ENCODE data around the gene ALMS1. TPM values are rescaled to one million over a fixed set of nuclear protein-coding genes. Genes with fewer than 3 reads are reported as not detected.
"Not testable (repeated sequence)": the region's sequence is repeated elsewhere in the genome, so short reads cannot be mapped to it uniquely, and the experiment has no call there.

Gene ALMS1
- total RNA-seq, 5 donors from 2014 or later (not counting 1 experiment from before 2014, with no cell fraction given), result 25.1 to 31.1 (median 27.3) TPM

DNA sequence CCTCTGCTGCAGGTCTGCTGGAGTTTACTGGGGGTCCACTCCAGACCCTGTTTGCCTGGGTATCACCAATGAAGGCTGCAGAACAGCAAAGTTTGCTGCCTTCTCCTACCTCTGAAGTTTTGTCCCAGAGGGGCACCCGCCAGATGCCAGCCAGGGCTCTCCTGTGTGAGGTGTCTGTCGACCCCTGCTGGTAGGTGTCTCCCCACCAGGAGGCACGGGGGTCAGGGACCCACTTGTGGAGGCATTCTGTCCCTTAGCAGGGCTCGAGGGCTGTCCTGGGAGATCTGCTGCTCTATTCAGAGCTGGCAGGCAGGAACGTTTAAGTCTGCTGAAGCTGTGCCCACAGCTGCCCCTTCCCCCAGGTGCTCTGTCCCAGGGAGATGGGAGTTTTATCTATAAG, 124.8 kb downstream of the ALMS1 start:
- H3K4me3 Mint-ChIP-seq; H3K4me1 ChIP-seq (ENCODE audit: control insufficient read depth in 1 of 2, extremely low read depth in 1 of 2, insufficient read depth in 2 of 2, low read length in 2 of 2); H3K27ac Mint-ChIP-seq; H3K4me1 Mint-ChIP-seq; ATAC-seq (replicated peaks in 1 of 4); H3K27me3 ChIP-seq (replicated peaks in 1 of 2; ENCODE audit: control insufficient read depth in 2 of 2, extremely low read depth in 1 of 2, insufficient read depth in 2 of 2, low read length in 1 of 2); H3K9me3 ChIP-seq; CTCF ChIA-PET; DNase-seq; H3K27ac ChIP-seq (ENCODE audit: low read length); H3K36me3 ChIP-seq (ENCODE audit: control insufficient read depth in 2 of 2, extremely low read depth in 1 of 2, insufficient read depth in 1 of 2, low read length in 1 of 2); POLR2A ChIA-PET; H3K4me3 ChIP-seq (ENCODE audit: control insufficient read depth in 1 of 2, extremely low read depth in 1 of 2, low read length in 1 of 2); H3K27me3 Mint-ChIP-seq: not testable (repeated sequence)
- Mint-ChIP-seq H3K9me3 (peaks cover 34 to 59% (median 34%) of the 10 kb centered on the region in 3 donors), H3K36me3 (peaks cover 78% of the 10 kb centered on the region)
- WGBS (ENCODE audit: insufficient coverage), result 94% methylated on average over 3 of the region's 5 CpGs

DNA sequence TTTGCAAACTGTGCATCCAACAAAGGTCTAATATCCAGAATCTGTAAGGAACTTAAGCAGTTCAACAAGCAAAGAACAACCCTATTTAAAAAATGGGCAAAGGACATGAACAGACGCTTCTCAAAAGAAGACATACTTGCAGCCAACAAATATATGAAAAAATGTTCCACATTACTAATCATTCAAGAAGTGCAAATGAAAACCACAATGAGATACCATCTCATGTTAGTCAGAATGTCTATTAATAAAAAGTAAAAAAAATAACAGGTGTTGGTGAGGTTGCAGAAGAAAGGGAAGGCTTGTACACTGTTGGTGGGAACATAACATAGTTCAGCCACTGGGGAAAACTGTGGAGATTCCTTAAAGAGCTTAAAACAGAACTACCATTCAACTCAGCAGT, 130.4 kb downstream of the ALMS1 start:
- DNase-seq (no peak), ATAC-seq (replicated peaks in 1 of 4) (no peak)
- no peaks in the 10 kb centered on the region for H3K9me3 ChIP-seq
- Mint-ChIP-seq H3K27me3 (no peaks in the 10 kb centered on the region), H3K4me1 (peaks cover 0 to 3% (median 0%) of the 10 kb centered on the region in 3 donors), H3K36me3 (peaks cover 72% of the 10 kb centered on the region), H3K4me3 (no peak overlapping the region), H3K27ac (no peak overlapping the region), H3K9me3 (peaks cover 9 to 31% (median 13%) of the 10 kb centered on the region in 3 donors)
- ChIA-PET CTCF (no interaction called here), POLR2A (no interaction called here)
- no peak overlapping the region for H3K4me3 ChIP-seq (ENCODE audit: control insufficient read depth in 1 of 2, extremely low read depth in 1 of 2, low read length in 1 of 2)
- WGBS (ENCODE audit: insufficient coverage), result no CpG with 5 or more reads among the region's 1 CpG
- peaks cover 2 to 7% of the 10 kb centered on the region in 2 donors for H3K36me3 ChIP-seq (ENCODE audit: control insufficient read depth in 2 of 2, extremely low read depth in 1 of 2, insufficient read depth in 1 of 2, low read length in 1 of 2)
- H3K27me3 ChIP-seq (replicated peaks in 1 of 2; ENCODE audit: control insufficient read depth in 2 of 2, extremely low read depth in 1 of 2, insufficient read depth in 2 of 2, low read length in 1 of 2), result no peaks in the 10 kb centered on the region
- H3K27ac ChIP-seq (ENCODE audit: low read length), result no peak overlapping the region
- no peaks in the 10 kb centered on the region for H3K4me1 ChIP-seq (ENCODE audit: control insufficient read depth in 1 of 2, extremely low read depth in 1 of 2, insufficient read depth in 2 of 2, low read length in 2 of 2)

GRCh38 chr2:73528688-73529087, 143.1 kb downstream of the ALMS1 start:
- no peak overlapping the region for H3K4me3 Mint-ChIP-seq
- no CpG with 5 or more reads among the region's 1 CpG for WGBS (ENCODE audit: insufficient coverage)
- no peak for DNase-seq
- H3K27me3 Mint-ChIP-seq, result no peaks in the 10 kb centered on the region
- H3K27ac Mint-ChIP-seq, result no peak overlapping the region
- ChIA-PET CTCF (no interaction called here), POLR2A (no interaction called here)
- peaks cover 2% of the 10 kb centered on the region for H3K9me3 ChIP-seq
- H3K9me3 Mint-ChIP-seq, result peaks cover 29 to 51% (median 34%) of the 10 kb centered on the region in 3 donors
- H3K36me3 Mint-ChIP-seq, result peaks cover 93% of the 10 kb centered on the region
- H3K4me1 ChIP-seq (ENCODE audit: control insufficient read depth in 1 of 2, extremely low read depth in 1 of 2, insufficient read depth in 2 of 2, low read length in 2 of 2), result no peaks in the 10 kb centered on the region
- no peak overlapping the region for H3K4me3 ChIP-seq (ENCODE audit: control insufficient read depth in 1 of 2, extremely low read depth in 1 of 2, low read length in 1 of 2)
- ATAC-seq (replicated peaks in 1 of 4), result no peak
- H3K27me3 ChIP-seq (replicated peaks in 1 of 2; ENCODE audit: control insufficient read depth in 2 of 2, extremely low read depth in 1 of 2, insufficient read depth in 2 of 2, low read length in 1 of 2), result no peaks in the 10 kb centered on the region
- no peaks in the 10 kb centered on the region for H3K4me1 Mint-ChIP-seq
- H3K36me3 ChIP-seq (ENCODE audit: control insufficient read depth in 2 of 2, extremely low read depth in 1 of 2, insufficient read depth in 1 of 2, low read length in 1 of 2), result peaks cover 8% of the 10 kb centered on the region in 2 donors
- H3K27ac ChIP-seq (ENCODE audit: low read length), result no peak overlapping the region

DNA sequence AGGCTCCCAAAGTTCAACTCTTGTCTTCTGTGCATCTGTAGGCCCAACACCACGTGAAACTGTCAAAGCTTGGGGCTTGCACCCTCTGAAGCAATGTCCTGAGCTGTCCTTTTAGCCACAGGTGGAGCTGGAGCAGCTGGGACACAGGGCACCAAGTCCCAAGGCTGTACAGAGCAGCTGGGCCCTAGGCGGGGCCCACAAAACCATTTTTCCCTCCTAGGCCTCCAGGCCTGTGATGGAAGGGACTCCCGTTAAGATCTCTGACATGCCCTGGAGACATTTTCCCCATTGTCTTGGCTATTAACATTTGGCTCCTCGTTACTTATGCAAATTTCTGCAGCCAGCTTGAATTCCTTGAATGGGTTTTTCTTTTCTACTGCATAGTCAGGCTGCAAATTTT, 145.1 kb downstream of the ALMS1 start:
- Mint-ChIP-seq H3K9me3 (peaks cover 25 to 43% (median 29%) of the 10 kb centered on the region in 3 donors), H3K36me3 (peaks cover 98% of the 10 kb centered on the region)
- H3K27me3 ChIP-seq (replicated peaks in 1 of 2; ENCODE audit: control insufficient read depth in 2 of 2, extremely low read depth in 1 of 2, insufficient read depth in 2 of 2, low read length in 1 of 2); H3K4me3 ChIP-seq (ENCODE audit: control insufficient read depth in 1 of 2, extremely low read depth in 1 of 2, low read length in 1 of 2); H3K4me3 Mint-ChIP-seq; CTCF ChIA-PET; H3K27me3 Mint-ChIP-seq; H3K27ac Mint-ChIP-seq; H3K4me1 Mint-ChIP-seq; H3K27ac ChIP-seq (ENCODE audit: low read length); DNase-seq; H3K9me3 ChIP-seq; POLR2A ChIA-PET; H3K4me1 ChIP-seq (ENCODE audit: control insufficient read depth in 1 of 2, extremely low read depth in 1 of 2, insufficient read depth in 2 of 2, low read length in 2 of 2); ATAC-seq (replicated peaks in 1 of 4): not testable (repeated sequence)
- WGBS (ENCODE audit: insufficient coverage), result 91% methylated on average over 3 of the region's 4 CpGs
- H3K36me3 ChIP-seq (ENCODE audit: control insufficient read depth in 2 of 2, extremely low read depth in 1 of 2, insufficient read depth in 1 of 2, low read length in 1 of 2), result peaks cover 8 to 18% of the 10 kb centered on the region in 2 donors

DNA sequence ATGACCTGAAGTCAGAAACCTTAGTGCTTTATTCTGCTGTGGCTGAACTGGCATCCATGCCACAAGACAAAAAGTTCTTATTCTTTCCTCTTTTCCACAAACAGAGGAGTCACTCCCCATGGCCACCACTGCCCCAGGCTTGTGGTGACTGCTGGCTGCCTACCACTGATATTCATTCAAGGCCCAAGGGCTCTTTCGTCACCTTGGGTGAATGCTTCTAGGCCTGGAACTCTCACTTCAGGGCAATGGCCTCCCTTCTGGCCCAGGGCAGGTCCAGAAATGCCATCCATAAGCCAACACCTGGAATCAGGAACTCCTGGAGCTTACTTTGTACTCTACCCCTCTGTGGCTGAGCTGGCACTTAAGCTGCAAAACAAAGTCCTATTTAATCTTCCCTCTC, 146.7 kb downstream of the ALMS1 start:
- H3K4me1 Mint-ChIP-seq, result no peaks in the 10 kb centered on the region
- ATAC-seq (replicated peaks in 1 of 4), result no peak
- peaks cover 16 to 42% (median 19%) of the 10 kb centered on the region in 3 donors for H3K9me3 Mint-ChIP-seq
- ChIA-PET CTCF (no interaction called here), POLR2A (no interaction called here)
- Histone ChIP-seq H3K9me3 (peaks cover 4% of the 10 kb centered on the region), H3K4me1 (ENCODE audit: control insufficient read depth in 1 of 2, extremely low read depth in 1 of 2, insufficient read depth in 2 of 2, low read length in 2 of 2) (no peaks in the 10 kb centered on the region), H3K4me3 (ENCODE audit: control insufficient read depth in 1 of 2, extremely low read depth in 1 of 2, low read length in 1 of 2) (no peak overlapping the region), H3K27ac (ENCODE audit: low read length) (no peak overlapping the region), H3K36me3 (ENCODE audit: control insufficient read depth in 2 of 2, extremely low read depth in 1 of 2, insufficient read depth in 1 of 2, low read length in 1 of 2) (peaks cover 17 to 29% of the 10 kb centered on the region in 2 donors), H3K27me3 (replicated peaks in 1 of 2; ENCODE audit: control insufficient read depth in 2 of 2, extremely low read depth in 1 of 2, insufficient read depth in 2 of 2, low read length in 1 of 2) (no peaks in the 10 kb centered on the region)
- H3K4me3 Mint-ChIP-seq, result no peak overlapping the region
- no peak for DNase-seq
- 100% methylated on average over 1 of the region's 1 CpG for WGBS (ENCODE audit: insufficient coverage)
- H3K27ac Mint-ChIP-seq, result no peak overlapping the region
- no peaks in the 10 kb centered on the region for H3K27me3 Mint-ChIP-seq
- H3K36me3 Mint-ChIP-seq, result peaks cover 98% of the 10 kb centered on the region

DNA sequence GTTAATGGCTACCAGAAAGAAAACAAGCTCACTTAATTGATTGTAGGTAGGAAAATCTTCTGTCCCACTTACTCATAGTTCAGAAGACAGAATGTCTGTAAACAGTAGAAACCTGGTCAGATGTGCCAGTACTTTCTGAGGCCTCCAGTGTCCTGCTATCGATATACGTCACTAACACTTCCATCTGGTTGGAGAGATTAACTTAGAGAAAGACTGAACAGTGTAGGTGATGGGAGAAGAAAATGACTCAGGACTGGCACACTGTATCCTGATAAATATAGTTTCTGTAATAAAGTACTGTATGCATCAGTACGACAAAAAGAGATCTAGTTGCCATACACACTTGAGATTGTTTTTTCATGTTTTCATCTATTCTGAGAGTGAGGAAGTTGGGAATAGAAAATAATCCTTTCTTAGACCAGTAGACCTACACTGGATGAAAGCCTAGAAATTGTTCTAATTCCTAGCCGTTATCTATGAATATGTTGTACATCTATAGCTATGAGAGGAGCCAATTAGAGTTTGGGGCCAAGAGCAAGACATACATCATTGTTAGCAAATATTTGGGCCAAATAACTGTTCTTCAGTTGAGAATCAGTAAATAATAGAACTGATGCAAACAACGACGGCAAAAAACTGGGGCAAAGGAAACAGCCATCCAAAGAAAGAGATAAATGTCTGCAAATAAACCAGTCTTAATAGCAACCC, 150.7 kb downstream of the ALMS1 start:
- Histone ChIP-seq H3K36me3 (ENCODE audit: control insufficient read depth in 2 of 2, extremely low read depth in 1 of 2, insufficient read depth in 1 of 2, low read length in 1 of 2) (peaks cover 14 to 29% of the 10 kb centered on the region in 2 donors), H3K9me3 (peaks cover 4% of the 10 kb centered on the region), H3K4me3 (ENCODE audit: control insufficient read depth in 1 of 2, extremely low read depth in 1 of 2, low read length in 1 of 2) (no peak overlapping the region), H3K27ac (ENCODE audit: low read length) (no peak overlapping the region), H3K4me1 (ENCODE audit: control insufficient read depth in 1 of 2, extremely low read depth in 1 of 2, insufficient read depth in 2 of 2, low read length in 2 of 2) (no peaks in the 10 kb centered on the region), H3K27me3 (replicated peaks in 1 of 2; ENCODE audit: control insufficient read depth in 2 of 2, extremely low read depth in 1 of 2, insufficient read depth in 2 of 2, low read length in 1 of 2) (no peaks in the 10 kb centered on the region)
- ChIA-PET CTCF (no interaction called here), POLR2A (no interaction called here)
- no peaks in the 10 kb centered on the region for H3K27me3 Mint-ChIP-seq
- no peak for ATAC-seq (replicated peaks in 1 of 4)
- no peak overlapping the region for H3K27ac Mint-ChIP-seq
- H3K9me3 Mint-ChIP-seq, result peaks cover 14 to 45% (median 25%) of the 10 kb centered on the region in 3 donors
- DNase-seq, result no peak
- 100% methylated on average over 1 of the region's 6 CpGs for WGBS (ENCODE audit: insufficient coverage)
- peaks cover 80% of the 10 kb centered on the region for H3K36me3 Mint-ChIP-seq
- no peak overlapping the region for H3K4me3 Mint-ChIP-seq
- no peaks in the 10 kb centered on the region for H3K4me1 Mint-ChIP-seq

DNA sequence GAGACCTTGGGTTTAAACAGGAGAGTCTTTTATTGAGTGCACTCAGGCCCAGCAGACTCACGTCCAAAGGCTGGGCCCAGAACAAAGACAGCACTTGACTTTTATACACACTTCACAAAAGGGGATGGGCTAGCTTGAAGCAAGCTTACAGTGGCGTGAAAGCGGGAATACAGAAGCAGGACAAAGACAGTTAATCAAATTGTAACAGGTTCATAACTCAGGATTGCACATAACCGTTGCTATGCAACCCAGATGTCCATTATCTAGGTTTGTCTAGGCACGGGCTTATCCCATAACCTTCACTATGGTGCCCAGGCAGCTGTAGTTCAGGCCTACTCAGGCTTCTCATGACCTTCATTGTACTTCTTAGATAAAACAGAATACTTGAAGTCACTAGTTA, 175.2 kb downstream of the ALMS1 start:
- H3K36me3 Mint-ChIP-seq, result peaks cover 52% of the 10 kb centered on the region
- H3K9me3 Mint-ChIP-seq; POLR2A ChIA-PET; H3K27ac ChIP-seq (ENCODE audit: low read length); H3K27me3 ChIP-seq (replicated peaks in 1 of 2; ENCODE audit: control insufficient read depth in 2 of 2, extremely low read depth in 1 of 2, insufficient read depth in 2 of 2, low read length in 1 of 2); H3K4me1 Mint-ChIP-seq; H3K36me3 ChIP-seq (ENCODE audit: control insufficient read depth in 2 of 2, extremely low read depth in 1 of 2, insufficient read depth in 1 of 2, low read length in 1 of 2); DNase-seq; H3K4me3 Mint-ChIP-seq; H3K9me3 ChIP-seq; H3K27me3 Mint-ChIP-seq; H3K27ac Mint-ChIP-seq; H3K4me1 ChIP-seq (ENCODE audit: control insufficient read depth in 1 of 2, extremely low read depth in 1 of 2, insufficient read depth in 2 of 2, low read length in 2 of 2); H3K4me3 ChIP-seq (ENCODE audit: control insufficient read depth in 1 of 2, extremely low read depth in 1 of 2, low read length in 1 of 2); CTCF ChIA-PET; ATAC-seq (replicated peaks in 1 of 4): not testable (repeated sequence)
- 96% methylated on average over 4 of the region's 5 CpGs for WGBS (ENCODE audit: insufficient coverage)
